HK-2 (cell line): Measurements from ENCODE around the gene PIP4K2C.
A peak's percentile ranks its signal among the peaks of the same experiment; 100 is the strongest.

Source experiments
- DNase-seq: peaks from one replicate; pipeline ENCODE4 v3.0.0-alpha.2; 2018; ENCODE audit not compliant: unreplicated experiment

PIP4K2C gene

DNA sequence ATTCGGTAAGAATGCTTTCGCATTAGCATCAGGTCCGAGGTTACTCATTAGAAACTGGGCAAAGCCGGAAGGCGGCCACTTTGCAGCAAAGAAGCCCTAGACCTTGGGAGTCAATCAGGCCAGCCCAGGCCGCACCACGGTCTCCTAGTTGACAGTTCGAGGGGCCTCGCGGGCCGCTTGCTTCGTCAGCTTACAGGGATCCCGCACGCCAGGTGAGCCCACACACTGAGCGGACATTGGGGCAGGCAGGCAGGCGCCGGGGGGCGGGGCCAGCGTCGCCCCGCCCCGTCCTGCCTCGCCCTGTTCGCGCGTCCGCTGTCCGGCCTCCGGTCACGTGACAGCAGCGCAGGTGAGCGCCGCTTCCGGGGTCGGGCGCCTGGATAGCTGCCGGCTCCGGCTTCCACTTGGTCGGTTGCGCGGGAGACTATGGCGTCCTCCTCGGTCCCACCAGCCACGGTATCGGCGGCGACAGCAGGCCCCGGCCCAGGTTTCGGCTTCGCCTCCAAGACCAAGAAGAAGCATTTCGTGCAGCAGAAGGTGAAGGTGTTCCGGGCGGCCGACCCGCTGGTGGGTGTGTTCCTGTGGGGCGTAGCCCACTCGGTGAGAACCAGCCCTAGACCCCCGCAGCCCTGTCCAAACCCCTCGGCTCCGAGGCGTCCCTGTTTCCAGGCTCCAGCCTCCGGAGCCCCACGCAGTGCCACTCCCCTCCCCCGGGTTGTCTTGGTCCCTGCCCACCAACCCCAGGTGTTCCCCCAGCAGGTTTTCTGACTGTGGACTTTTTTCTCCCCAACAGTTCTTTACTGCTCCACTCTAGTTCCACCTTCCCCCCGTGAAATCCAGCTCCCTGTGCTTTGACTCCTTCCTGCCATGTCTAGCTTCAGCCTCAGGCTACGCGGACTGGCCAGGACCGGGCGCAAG lies at the start of gene PIP4K2C:
TSS of gene PIP4K2C (plus strand) at position 329 of the 918 bp plus-strand sequence. CDS start at position 427, 98 bp downstream.
- DNase-seq = peak; percentile 84

DNA sequence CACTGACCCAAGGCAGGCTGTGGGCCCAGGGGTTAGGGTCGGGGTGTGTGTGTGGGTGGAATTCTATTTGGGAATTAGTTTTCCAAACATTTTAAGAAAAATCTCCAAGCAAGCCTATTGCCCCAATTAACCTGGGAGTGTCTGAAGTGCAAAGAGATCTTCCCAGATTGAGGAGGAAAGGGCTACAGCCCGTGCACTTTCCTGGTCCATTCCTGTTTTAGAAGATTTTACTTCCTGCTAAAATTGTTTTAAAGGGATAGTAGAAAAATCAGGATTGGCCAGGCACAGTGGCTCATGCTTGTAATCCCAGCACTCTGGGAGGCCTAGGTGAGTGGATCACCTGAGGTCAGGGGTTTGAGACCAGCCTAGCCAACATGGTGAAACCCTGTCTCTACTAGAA lies 49.3 kb upstream of the PIP4K2C start:
- no peak for DNase-seq

DNA sequence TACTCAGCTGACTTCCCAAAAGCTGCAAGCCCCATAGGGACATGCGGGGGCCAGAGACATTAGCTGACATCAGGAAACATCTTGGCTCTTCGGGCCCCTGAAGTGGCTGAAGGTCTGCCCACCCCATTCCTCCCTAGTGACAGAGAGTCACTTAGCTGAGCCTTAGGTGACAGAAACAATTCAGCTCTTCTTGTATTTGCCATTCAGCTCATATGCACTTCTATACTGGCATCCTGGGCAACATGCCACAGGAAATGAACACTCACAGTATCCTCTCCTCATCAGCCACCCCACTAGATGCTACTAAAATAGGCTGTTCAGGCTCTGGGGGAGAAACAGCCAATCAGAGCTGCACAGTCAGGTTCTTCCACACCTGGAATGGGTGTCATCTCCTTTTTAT lies 47.4 kb upstream of the PIP4K2C start:
- no peak for DNase-seq

DNA sequence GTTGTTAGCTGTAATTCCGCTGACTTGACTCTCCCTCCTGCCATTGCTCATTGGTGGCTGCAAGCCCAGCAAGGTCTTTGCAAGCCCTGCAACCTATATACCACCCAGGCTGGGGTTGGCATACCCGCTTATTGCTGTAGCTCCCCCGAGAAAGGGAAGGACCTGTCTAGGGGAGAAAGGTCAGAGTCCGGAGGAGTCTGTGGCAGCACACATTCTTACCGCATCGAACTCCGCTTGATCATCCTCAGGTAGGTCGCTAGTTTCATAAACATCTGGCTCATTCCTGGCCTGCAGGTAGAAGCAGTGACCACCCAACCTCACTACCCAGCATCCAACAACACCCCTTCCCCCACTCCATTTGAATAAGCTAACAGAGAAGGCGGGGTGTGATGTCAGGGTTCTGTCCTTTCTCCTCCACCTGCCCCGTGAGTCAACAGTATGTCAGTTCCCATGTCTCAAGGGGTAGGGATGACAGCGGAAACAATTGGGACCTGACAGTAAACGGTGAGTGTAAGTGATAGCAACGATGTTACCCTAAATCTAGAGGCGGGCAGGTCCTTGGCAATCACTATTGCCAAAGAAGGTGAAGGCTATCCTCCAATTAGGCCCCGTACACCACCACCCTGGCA lies 45.1 kb upstream of the PIP4K2C start:
- no peak for DNase-seq

DNA sequence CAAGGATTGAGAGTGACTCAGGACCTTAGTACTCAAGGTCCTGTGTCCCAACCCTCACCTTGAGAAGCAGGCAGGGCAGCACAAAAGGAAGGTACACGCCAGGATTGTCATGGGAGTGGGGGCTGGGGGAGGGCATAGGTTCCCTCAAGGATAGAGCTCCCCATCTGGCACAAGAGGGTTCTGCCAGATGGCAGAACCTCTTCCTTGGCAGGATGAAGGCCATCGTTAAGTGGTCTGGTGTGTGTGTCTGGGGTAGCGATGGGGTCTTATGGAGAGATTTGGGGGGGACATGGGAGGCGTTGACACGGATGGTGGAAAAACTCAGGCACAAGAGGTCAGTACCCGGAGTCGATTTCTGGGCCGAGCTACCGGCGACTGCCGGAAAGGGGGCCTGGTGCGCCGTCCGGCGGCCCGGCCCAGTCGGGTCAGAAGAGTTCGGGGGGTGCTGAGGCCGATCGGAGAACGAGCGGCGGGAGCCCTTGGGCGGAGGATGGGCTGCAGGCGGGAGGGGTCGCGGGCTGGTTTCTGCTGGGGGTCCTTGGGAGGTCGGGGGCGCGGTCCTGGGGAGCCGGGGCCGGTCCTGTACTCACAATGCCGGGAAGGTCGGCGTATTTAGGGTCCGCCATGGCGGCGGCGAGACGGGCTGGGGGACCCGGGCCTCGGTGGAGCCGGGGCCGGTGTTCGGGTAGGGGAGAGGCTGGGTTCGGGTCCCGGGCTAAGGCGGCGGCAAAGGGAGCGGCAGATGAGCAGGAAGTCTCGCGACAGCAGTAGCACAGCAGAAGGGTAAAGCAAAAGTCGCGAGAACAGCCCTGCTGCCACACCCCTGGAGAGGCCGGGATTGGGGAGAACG lies 44.3 kb upstream of the PIP4K2C start, which contains the start of gene DCTN2:
TSS of gene DCTN2 (minus strand) at position 755 of the 850 bp plus-strand sequence. CDS start at position 626, 129 bp downstream.
- peak; percentile 96 for DNase-seq

DNA sequence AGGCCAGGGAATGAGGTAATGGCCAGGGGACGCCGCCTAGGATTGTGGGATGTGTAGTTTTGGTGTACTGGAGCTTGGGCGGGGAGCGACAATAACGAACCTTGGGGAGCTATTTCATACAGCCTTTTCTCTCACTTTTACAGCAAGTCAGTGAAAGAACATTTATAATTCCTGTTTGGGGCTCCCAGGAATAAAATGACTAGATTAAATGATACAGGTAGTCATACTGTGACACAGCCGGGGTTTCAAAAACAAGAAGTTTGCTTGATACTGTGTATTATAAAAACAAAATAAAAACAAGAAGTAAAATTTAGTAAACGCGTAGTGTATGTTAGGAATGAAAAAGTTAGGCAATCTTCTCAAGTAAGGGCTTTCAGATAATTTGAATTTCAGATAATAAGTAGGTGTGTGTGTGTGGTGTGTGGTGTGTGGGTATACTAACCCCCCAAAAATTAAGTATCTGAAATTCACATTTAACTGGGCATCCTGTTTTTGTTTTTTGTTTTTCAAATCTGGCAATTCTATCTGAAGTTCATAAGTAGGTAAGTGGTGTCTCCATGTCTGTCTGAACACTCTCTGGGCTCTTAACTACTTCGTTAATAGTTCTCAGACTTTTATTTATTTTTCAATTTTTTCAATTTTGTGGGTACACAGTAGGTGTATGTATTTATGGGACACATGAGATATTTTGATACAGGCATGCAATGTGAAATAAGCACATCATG lies 43.5 kb upstream of the PIP4K2C start:
- no peak for DNase-seq

DNA sequence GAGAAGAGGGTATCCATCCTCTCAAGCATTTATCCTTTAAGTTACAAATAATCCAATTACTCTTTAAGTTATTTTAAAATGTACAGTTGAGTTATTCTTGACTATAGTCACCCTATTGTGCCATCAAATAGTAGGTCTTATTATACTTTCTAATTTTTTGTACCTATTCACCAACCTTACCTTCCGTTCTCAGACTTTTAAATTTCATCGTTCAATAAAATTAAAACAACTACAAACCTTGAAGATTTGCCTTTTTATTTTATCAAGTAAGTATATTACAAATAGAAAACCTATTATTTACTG lies 43.0 kb upstream of the PIP4K2C start:
- no peak for DNase-seq

DNA sequence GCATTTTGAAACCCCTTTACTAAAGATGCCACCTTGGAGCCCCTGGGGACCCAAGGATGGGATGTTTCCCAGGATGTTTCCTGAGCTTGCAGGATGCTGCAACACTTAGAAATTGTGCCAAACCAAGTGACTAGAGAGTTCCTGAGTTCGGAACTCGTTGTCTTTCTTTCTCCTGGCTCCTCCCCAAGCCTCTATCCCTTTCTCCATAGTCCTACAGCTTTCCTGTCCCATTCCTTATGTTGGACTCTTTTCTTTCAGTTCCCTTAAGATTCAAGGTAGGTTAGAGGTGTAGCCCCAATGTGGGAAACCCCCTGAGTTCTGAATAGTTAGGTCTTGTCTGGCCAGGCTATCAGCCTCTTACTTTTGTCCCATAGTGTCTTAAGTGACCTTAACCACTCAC lies 42.5 kb upstream of the PIP4K2C start:
- DNase-seq = no peak

DNA sequence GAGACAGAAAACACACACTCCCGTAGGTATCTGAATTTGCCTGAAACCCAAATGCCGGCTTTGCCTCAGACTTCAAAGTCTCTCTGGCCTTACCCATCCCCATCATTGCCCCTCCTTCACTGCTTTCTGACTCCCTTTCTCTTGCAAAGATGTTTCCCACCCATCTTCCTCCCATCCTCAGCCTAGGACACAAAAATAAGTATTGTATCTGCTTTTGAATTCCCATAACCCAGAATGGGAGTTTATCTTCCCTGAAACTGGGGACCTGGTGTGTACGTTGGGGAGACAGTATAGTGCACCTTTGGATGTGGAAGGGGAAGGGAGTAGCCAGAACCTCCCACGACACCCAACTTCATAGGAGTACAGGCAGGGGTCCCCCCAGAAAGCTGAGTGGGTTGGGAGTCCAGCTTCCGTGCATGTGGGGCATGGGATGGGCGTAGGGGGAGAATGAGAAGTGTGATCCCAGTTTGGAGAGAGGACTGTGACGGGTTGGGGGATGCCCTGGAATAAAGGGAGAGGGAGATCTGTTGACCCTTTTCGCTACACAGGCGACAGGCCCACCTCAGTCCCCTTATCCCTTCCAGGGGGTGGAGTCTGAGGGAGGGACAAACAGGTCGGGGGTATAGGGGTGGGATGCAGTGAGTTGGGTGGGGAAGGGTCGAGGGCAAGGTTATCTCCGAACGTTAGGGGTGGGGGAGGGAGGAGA lies 41.6 kb upstream of the PIP4K2C start:
- DNase-seq = no peak

DNA sequence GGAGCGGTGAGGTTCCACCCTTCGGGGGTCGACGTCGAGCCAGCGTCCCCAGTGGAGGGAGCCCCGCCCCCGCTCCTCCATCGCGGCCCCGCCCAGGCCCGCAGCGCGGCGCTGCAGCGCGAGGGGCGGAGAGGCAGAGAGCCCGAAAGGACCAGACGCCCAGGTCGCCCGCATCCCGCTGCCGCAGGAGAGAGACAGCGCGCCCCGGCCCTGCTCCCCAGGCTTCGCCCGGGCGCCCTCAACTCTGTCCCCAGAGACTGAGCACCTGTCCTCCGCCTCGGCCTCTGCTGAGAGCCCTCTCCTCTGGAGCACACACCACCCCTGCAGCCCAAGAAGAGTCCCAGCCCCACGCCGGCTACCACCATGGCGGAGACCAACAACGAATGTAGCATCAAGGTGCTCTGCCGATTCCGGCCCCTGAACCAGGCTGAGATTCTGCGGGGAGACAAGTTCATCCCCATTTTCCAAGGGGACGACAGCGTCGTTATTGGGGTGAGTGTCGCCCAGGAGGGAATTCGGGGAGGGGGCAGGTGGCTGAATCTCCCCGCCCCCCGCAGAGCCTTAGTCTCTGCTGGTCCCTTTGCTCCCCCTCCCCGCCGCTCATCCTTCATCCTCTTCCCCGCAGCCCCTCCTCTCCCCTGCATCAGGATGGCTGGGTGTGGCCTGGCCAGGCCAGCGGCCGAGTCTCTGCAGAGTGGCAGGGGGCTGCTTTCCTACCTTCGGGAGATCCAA lies 40.9 kb upstream of the PIP4K2C start, which contains the start of gene KIF5A:
TSS of gene KIF5A (plus strand) at position 136 of the 732 bp plus-strand sequence. CDS start at position 364, 228 bp downstream.
- DNase-seq = no peak

DNA sequence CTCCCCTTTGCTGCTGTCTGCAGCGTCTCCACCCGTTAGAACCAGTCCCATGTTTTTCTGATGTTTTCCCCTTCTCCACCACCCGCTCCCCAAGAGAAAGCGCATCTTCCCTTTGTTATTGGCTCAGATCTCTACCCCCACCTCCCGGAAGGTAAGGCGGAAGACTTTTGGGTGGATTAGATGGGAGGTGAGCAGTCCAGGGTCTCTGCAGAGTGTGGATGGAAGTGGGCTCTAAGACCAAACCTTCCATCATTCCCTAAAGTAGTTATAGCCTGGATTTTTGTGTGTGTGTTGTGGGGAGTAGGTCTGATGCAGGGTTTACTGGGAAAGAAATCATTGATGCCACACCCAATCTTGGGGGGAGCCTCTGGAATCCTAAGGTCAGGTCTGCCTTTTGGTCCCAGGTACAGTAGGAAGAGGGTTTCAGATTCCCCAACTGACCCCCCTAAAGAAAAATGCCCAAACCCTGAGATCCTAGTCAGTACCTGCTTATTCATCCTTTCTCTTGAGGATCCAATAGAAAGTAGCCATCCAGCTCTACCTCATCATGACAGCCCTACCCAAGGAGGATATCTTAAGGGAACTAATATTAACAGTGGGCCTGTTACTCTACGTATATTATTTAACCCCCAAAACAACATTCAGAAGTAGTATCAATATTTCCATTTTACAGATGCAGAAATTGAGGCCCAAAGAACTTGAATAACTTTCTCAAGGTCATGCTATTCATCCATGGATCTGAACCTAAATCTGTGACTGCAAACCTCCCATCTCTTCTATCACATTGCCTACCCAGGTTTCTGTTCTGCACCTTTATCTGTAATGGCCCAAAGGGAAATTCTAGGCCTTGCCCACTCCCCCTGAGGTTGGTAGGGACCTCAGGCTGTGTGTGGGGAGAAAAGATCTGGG lies 40.1 kb upstream of the PIP4K2C start:
- DNase-seq = no peak

DNA sequence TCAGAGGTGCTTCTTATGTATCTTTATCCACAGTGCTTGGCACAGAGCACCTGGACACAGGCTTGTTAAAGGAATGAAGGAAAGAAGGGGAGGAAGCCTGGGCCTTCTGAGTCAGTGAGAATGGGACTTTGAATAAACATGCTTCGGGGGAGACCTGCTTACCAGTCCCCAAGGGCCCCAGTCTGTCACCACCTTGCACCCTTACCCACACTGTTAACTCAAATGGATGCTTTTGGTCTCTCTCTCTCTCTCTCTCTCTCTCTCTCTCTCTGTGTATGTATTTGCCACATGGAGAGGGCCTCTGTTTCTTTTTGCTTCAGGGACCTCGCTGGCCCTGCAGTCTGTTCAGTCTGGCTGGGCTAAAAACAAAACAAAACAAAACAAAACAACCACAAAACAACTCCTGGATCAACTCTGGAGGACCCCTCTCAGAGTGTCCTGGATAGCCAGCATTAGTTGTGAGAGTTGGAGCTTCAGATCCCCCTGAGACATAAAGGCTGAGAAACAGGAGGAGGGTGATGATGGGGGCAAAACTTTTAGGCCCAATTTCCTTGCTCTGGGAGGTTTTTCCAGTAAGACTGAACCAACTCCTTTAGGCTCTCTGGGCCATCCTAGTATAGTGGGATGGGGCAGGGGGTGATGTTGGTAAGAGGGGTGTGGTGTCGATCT lies 39.2 kb upstream of the PIP4K2C start:
- DNase-seq = no peak

DNA sequence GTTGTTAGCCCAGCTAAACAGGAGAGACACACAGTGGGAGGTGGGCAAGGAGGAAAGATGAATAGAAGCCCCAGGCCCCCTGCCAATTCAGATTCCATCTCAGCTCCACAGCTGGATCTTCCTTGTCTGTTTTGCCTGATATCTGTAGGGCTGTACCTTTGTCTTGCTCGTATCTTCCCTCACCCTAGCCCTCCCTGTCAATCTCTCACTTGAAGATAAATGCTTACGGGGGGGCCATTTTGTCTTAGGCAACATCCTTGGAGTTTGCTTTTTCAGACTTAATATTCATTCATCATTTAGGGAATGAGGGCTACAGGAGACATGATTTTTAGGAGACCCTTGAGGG lies 38.7 kb upstream of the PIP4K2C start:
- no peak for DNase-seq

DNA sequence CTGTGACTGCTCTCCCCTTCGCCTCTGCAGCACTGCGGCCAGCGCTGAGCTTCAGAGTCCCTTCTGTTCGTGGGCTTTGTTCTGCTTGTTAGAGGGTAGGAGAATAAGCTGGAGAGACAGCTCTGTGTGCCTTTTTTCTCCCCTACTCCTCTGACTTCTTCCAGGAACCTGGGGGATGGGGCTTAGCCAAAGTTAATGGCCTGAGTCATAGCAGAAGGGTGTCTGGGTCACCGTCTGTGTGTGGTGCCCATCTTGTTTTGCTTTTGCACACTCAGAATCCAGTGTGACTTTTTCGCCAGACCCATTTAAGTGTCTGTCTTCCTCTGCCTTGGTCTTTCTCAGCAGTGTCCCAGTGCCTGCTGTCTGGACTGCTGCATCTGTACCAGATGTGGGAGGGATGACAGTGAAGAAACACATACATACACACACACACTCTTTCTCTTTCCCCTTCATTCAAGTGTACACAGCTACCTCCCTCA lies 38.1 kb upstream of the PIP4K2C start:
- DNase-seq = peak; percentile 20

DNA sequence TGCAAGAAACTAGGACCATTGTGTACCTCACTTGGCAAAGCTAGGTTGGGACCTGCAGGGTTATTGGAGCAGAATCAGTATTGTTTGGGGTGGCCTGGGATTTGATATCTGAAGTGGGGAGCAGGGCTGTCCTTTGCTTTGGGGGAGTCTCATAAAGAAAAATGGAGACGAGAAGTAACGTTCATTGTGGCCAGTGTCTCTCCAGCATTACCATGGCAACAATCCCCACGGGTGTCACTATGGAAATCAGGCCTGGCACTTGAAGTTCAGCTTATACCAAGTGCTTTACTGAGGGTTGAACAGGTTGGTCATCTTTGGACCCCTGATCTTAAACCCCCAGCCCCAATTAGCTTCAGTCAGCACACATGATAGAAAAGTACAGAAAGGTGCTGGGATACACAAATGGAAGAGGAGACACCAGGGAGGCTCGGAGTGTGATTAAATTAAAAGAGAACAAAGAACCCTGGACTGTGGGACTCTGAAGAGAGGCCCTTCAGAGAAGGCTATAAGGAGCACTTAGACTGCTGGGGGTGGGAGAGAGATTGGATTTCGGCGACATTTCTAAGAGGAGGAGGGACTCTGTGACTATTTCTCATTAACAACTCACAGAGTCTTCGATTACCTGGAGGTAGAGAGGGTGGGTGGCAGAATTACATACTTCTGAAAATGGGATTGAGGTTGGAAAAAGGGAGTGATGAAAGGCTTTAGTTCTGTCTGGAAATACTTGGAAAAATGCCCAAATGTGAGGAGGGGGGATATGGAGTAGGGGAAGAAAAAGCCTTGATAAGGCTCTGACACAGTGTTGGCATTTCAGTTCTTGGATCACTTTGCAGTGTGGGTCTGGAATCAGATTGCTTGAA lies 37.4 kb upstream of the PIP4K2C start:
- no peak for DNase-seq

DNA sequence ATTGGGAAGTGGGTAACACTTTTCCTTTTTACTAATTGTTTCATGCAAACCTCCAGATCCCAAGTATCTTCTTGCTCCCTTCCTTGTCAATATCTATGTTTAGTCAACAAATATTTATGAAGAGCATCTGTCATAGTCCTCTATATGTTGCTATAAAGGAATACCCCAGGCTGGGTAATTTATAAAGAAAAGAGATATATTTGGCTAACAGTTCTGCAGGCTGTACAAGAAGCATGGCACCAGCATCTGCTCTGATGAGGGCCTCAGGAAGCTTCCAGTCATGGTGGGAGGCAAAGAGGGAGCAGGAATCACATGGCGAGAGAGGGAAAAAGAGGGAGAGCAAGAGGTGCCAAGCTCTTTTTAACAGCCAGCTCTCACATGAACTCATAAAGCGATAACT lies 36.5 kb upstream of the PIP4K2C start:
- DNase-seq = no peak

DNA sequence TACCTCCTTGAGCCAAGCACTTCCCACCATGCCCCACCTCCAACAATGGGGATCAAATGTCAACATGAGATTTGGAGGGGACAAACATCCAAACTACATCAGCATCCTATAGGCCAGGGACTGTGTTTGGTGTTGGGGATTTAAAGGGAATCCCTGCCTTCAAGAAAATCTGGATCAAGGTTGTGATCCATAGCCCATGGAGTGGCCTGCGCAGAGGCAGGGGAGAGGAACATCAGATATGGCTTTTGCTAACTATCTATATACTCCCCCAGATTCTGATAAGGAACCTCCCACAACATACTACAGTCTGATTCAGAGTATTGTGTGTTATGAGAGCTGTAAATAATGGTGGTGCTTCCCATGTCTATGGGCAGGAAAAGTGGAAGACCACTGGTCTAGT lies 36.1 kb upstream of the PIP4K2C start:
- no peak for DNase-seq

DNA sequence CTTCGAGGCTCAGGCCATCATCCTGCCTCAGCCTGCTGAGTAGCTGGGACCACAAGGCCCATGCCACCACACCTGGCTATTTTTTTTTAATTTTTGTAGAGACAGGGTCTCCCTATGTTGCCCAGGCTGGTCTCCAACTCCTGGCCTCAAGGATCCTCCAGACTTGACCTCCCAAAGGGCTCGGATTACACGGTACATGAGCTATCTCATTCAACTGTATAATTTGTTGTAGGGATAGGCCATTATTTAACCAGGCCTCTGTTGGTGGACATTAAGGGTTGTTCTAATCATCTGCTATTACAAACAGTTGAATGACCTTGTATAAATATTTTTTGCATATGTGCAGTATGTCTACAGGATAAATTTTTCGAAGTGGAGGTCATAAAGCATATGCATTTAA lies 32.1 kb upstream of the PIP4K2C start:
- DNase-seq = no peak
